HepG2 (cell line): ENCODE data around the gene CD302. TPM values are rescaled to one million over a fixed set of nuclear protein-coding genes. Genes with fewer than 3 reads are reported as not detected.

ENCODE experiments used
- AHR ChIP-seq: IDR thresholded peaks from 2 replicates; pipeline ENCODE4 v1.6.1; 2018; ENCODE audit warnings: missing genetic modification reagents, missing compliant biosample characterization
- ATAD3A ChIP-seq: sonication (generic); formaldehyde crosslinking; IDR thresholded peaks from 2 replicates; pipeline ENCODE4 v1.4.0; 2020; ENCODE audit warnings: missing genetic modification reagents
- SAP130 ChIP-seq: IDR thresholded peaks from 2 replicates; pipeline ENCODE4 v1.6.1; 2016; ENCODE audit warnings: low read depth
- SNAPC4 ChIP-seq: sonication (generic); formaldehyde crosslinking; IDR thresholded peaks from 2 replicates; pipeline ENCODE4 v1.4.0; 2020; ENCODE audit warnings: mild to moderate bottlenecking, missing genetic modification reagents
- ZHX1 ChIP-seq: sonication (generic); formaldehyde crosslinking; IDR thresholded peaks from 2 replicates; pipeline ENCODE4 v1.8.1; 2022; ENCODE audit warnings: low read depth, mild to moderate bottlenecking, missing genetic modification reagents
- ZNF503 ChIP-seq: sonication (generic); formaldehyde crosslinking; IDR thresholded peaks from 2 replicates; pipeline ENCODE4 v1.4.0; 2020; ENCODE audit warnings: missing genetic modification reagents
- ZNF615 ChIP-seq: sonication (generic); formaldehyde crosslinking; IDR thresholded peaks from 2 replicates; pipeline ENCODE4 v1.5.0; 2020; ENCODE audit warnings: mild to moderate bottlenecking, missing genetic modification reagents, borderline replicate concordance
- polyA plus RNA-seq, 8 experiments: library from polyadenylated mRNA; depleted of rRNA in 3 of 8; stranded (reverse) in 7 of 8; unstranded in 1 of 8; fragments of >200 nt; fragmentation: Illumina TruSeq in 4 of 8; extraction: Trizol in 4 of 8; gene quantifications; 2 replicates each; pipeline versions ENCODE4 v1.2.1 to v1.2.3, GENCODE V29; 2011 to 2016; ENCODE audit warnings: low read depth in 4 of 8, missing spikeins in 1 of 8, mixed read lengths in 1 of 8; ENCODE audit not compliant: insufficient read depth in 1 of 8
- total RNA-seq, 5 experiments: library from RNA; depleted of rRNA; stranded (reverse); fragments of >200 nt; fragmentation: Illumina TruSeq; extraction: Trizol; gene quantifications; 2 replicates each; pipeline ENCODE4 v1.2.3, GENCODE V29; 2016; ENCODE audit warnings: low read depth in 1 of 5
- TF ChIP-seq, protein P1 (sequence below): sonication (generic); formaldehyde crosslinking; IDR thresholded peaks from 2 replicates; pipeline ENCODE4 v1.8.0; 2022; ENCODE audit warnings: missing genetic modification reagents, mild to moderate bottlenecking, inconsistent platforms, borderline replicate concordance
- TF ChIP-seq, protein P2 (sequence below): sonication (generic); formaldehyde crosslinking; conservative IDR thresholded peaks from 2 replicates; pipeline ENCODE4 v1.4.0; 2020; ENCODE audit warnings: missing genetic modification reagents
- TF ChIP-seq, protein P3 (sequence below): sonication (generic); formaldehyde crosslinking; IDR thresholded peaks from 2 replicates; pipeline ENCODE4 v1.4.0; 2020; ENCODE audit warnings: missing genetic modification reagents

CD302 gene
- total and polyA plus RNA-seq, 2 of the 13 experiments (the other 11 are each of a cell fraction or from before 2014, with no cell fraction given): 8.0 to 15.6 TPM

GRCh38 chr2:159797543-159798375, at the start of gene CD302 (continued):
- TF ChIP-seq, protein P1, sequence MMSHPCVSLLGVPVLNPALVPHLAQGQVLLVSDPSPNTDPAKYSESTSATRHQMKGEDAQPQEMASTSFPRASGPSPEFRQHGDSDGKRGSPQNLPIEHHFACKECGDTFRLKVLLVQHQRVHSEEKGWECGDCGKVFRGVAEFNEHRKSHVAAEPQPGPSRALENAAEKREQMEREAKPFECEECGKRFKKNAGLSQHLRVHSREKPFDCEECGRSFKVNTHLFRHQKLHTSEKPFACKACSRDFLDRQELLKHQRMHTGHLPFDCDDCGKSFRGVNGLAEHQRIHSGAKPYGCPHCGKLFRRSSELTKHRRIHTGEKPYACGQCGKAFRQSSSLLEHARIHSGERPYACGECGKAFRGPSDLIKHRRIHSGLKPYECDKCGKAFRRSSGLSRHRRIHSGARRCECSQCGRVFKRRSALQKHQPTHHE (CRISPR knock-in tag): peak; percentile 97
- TF ChIP-seq ZNF503 (CRISPR knock-in tag) (no peak; the same call in 1 of the 2 replicates), AHR (CRISPR knock-in tag) (peak; percentile 95; the same call in 1 of the 2 replicates), ZHX1 (CRISPR knock-in tag) (no peak; the same call in 1 of the 2 replicates), SNAPC4 (CRISPR knock-in tag) (peak; percentile 56; the same call in 1 of the 2 replicates), ATAD3A (CRISPR knock-in tag) (no peak), ZNF615 (CRISPR knock-in tag) (no peak), SAP130 (0 out of 2 replicates have a peak, but pooled peaks have one; percentile 35)
- TF ChIP-seq, protein P2, sequence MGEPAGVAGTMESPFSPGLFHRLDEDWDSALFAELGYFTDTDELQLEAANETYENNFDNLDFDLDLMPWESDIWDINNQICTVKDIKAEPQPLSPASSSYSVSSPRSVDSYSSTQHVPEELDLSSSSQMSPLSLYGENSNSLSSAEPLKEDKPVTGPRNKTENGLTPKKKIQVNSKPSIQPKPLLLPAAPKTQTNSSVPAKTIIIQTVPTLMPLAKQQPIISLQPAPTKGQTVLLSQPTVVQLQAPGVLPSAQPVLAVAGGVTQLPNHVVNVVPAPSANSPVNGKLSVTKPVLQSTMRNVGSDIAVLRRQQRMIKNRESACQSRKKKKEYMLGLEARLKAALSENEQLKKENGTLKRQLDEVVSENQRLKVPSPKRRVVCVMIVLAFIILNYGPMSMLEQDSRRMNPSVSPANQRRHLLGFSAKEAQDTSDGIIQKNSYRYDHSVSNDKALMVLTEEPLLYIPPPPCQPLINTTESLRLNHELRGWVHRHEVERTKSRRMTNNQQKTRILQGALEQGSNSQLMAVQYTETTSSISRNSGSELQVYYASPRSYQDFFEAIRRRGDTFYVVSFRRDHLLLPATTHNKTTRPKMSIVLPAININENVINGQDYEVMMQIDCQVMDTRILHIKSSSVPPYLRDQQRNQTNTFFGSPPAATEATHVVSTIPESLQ (CRISPR knock-in tag): no peak
- TF ChIP-seq, protein P3, sequence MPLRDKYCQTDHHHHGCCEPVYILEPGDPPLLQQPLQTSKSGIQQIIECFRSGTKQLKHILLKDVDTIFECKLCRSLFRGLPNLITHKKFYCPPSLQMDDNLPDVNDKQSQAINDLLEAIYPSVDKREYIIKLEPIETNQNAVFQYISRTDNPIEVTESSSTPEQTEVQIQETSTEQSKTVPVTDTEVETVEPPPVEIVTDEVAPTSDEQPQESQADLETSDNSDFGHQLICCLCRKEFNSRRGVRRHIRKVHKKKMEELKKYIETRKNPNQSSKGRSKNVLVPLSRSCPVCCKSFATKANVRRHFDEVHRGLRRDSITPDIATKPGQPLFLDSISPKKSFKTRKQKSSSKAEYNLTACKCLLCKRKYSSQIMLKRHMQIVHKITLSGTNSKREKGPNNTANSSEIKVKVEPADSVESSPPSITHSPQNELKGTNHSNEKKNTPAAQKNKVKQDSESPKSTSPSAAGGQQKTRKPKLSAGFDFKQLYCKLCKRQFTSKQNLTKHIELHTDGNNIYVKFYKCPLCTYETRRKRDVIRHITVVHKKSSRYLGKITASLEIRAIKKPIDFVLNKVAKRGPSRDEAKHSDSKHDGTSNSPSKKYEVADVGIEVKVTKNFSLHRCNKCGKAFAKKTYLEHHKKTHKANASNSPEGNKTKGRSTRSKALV (CRISPR knock-in tag): peak; percentile 74; the same call in 1 of the 2 replicates
